Measurements from ENCODE around the gene THUMPD3. TPM values are rescaled to one million over a fixed set of nuclear protein-coding genes. Genes with fewer than 3 reads are reported as not detected.

Gene THUMPD3
- total RNA-seq, 5 donors from 2014 or later (not counting 1 experiment from before 2014, with no cell fraction given), result 33.3 to 44.4 (median 43.5) TPM

DNA sequence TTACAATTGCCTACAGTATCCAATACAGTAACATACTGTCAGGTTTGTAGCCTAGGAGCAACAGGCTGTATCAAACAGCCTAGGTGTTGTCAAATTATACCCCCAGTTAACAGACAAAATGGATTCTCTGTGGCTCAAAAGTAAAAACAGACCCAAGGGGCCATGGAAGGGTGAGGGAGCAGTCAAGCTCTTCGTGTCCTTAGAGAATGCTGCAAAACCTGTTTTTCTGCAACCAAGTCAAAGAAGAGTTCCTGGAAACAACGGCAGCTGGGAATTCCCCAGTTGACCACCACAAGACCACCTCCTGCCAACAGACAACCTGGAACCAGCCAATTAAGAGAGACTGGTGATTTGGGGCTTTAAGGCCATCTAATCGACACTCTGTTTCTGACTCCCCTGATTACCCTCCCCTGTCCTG lies 11.1 kb upstream of the THUMPD3 start:
- ChIA-PET CTCF (interaction anchor here in 1 of 2 donors (0.7 to 2.8 kb wide), 4 partner anchors 43 to 367 kb away, joined by 4 to 14 read pairs (median 4); no protein-coding TSS in a partner anchor), POLR2A (interaction anchor here in 1 of 2 donors (0.6 kb wide), 1 partner anchor 11 kb away, joined by 6 read pairs; no protein-coding TSS in a partner anchor)
- Histone ChIP-seq H3K36me3 (ENCODE audit: control insufficient read depth in 2 of 2, extremely low read depth in 1 of 2, insufficient read depth in 1 of 2, low read length in 1 of 2) (no peaks in the 10 kb centered on the region), H3K9me3 (no peaks in the 10 kb centered on the region), H3K4me3 (ENCODE audit: control insufficient read depth in 1 of 2, extremely low read depth in 1 of 2, low read length in 1 of 2) (no peak overlapping the region), H3K4me1 (ENCODE audit: control insufficient read depth in 1 of 2, extremely low read depth in 1 of 2, insufficient read depth in 2 of 2, low read length in 2 of 2) (no peaks in the 10 kb centered on the region), H3K27me3 (replicated peaks in 1 of 2; ENCODE audit: control insufficient read depth in 2 of 2, extremely low read depth in 1 of 2, insufficient read depth in 2 of 2, low read length in 1 of 2) (no peaks in the 10 kb centered on the region), H3K27ac (ENCODE audit: low read length) (no peak overlapping the region)
- ATAC-seq (replicated peaks in 1 of 4), result no peak
- WGBS (ENCODE audit: insufficient coverage), result 100% methylated on average over 1 of the region's 3 CpGs
- no peaks in the 10 kb centered on the region for H3K36me3 Mint-ChIP-seq
- no peaks in the 10 kb centered on the region for H3K9me3 Mint-ChIP-seq
- no peak for DNase-seq
- H3K4me1 Mint-ChIP-seq, result peaks cover 6 to 18% (median 15%) of the 10 kb centered on the region in 3 donors
- no peaks in the 10 kb centered on the region for H3K27me3 Mint-ChIP-seq
- no peak overlapping the region for H3K27ac Mint-ChIP-seq
- H3K4me3 Mint-ChIP-seq, result no peak overlapping the region

DNA sequence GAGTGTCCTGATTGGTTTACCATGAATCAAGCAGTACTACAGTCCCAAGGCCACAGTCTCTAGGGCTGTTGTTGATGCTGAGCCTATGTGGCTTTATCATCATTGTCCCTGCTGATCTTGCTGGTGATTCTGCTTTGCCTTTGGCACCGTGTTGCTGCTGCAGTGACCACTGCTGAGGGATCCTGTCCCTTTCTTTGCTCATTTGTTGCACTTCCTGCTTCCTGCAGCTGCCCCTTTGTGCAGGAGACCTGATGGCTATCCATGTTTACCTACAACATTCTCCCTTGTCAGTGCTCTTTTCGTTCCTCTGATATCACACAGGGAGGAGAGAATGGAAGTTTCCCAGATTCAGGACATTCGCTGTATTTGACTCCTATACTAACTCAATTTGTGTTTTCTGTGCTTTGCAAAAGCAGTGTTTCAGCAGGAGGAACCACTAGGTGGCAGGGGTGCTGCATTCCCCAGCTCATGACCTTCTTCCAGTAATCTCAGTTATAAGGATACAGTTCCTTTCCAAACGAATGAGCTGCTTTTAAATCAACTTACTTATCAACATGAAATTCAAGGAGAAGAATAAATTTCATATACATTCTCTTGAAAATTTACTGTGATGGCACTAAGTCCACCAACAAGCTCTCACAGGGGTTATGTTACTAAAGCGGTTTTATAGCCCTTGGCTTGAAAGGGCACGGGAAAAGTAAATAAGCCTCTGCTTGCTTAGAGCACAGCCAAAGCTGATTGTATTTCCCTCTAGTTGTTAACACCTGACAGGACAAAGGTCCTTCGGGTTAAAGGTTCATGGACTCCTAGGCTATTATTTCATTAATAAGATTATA lies 9.7 kb upstream of the THUMPD3 start:
- Histone ChIP-seq H3K27ac (ENCODE audit: low read length) (no peak overlapping the region), H3K36me3 (ENCODE audit: control insufficient read depth in 2 of 2, extremely low read depth in 1 of 2, insufficient read depth in 1 of 2, low read length in 1 of 2) (no peaks in the 10 kb centered on the region), H3K27me3 (replicated peaks in 1 of 2; ENCODE audit: control insufficient read depth in 2 of 2, extremely low read depth in 1 of 2, insufficient read depth in 2 of 2, low read length in 1 of 2) (no peaks in the 10 kb centered on the region), H3K4me3 (ENCODE audit: control insufficient read depth in 1 of 2, extremely low read depth in 1 of 2, low read length in 1 of 2) (no peak overlapping the region), H3K9me3 (no peaks in the 10 kb centered on the region), H3K4me1 (ENCODE audit: control insufficient read depth in 1 of 2, extremely low read depth in 1 of 2, insufficient read depth in 2 of 2, low read length in 2 of 2) (no peaks in the 10 kb centered on the region)
- no peaks in the 10 kb centered on the region for H3K27me3 Mint-ChIP-seq
- H3K4me1 Mint-ChIP-seq, result peaks cover 6 to 18% (median 15%) of the 10 kb centered on the region in 3 donors
- no peak overlapping the region for H3K27ac Mint-ChIP-seq
- CTCF ChIA-PET, result interaction anchor here (0.6 to 3.1 kb wide), 27 partner anchors 10 to 380 kb away, joined by 3 to 30 read pairs (median 4); partner anchors contain the start of genes THUMPD3 (in 2 of the 2) and MTMR14 (in 1 of the 2)
- no peaks in the 10 kb centered on the region for H3K9me3 Mint-ChIP-seq
- POLR2A ChIA-PET, result interaction anchor here (0.5 to 0.8 kb wide), 3 partner anchors 9 to 43 kb away, joined by 3 to 5 read pairs (median 3); partner anchors contain the start of gene THUMPD3 (in 1 of the 2)
- peak in 3 of 4 experiments; percentile 61 to 72 (median 62) for ATAC-seq (replicated peaks in 1 of 4)
- no peak overlapping the region for H3K4me3 Mint-ChIP-seq
- 11% methylated on average over 1 of the region's 7 CpGs for WGBS (ENCODE audit: insufficient coverage)
- no peaks in the 10 kb centered on the region for H3K36me3 Mint-ChIP-seq
- DNase-seq, result peak; percentile 9 to 77 (median 51)

DNA sequence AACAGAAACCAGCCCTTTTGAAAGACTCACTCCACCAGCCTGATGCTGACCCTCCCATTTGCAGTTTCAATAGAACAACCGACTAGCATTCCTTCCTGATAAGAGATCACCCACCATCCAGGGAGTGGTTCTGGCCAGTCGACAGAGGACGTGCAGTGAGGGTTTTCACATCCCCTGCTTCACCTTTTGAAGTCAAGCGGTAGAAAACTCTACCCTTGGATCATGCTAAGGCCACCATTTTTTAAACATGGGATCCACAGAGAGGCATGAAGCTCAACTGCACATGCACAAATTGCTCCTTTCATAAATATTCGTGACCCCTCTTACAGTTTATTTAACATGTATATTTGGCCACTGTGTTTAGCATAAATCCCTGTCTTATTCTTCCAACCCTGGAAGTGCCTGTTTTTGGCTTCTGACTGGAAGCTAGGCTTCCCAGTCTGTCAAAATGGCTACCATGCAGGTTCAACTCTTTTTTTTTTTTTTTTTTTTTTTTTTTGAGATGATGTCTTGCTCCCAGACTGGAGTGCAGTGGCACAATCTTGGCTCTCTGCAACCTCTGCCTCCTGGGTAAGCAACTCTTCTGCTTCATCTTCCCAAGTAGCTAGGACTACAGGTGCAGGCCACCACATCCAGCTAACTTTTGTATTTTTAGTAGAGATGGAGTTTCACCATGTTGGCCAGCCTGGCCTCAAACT lies 1.0 kb upstream of the THUMPD3 start:
- Histone ChIP-seq H3K36me3 (ENCODE audit: control insufficient read depth in 2 of 2, extremely low read depth in 1 of 2, insufficient read depth in 1 of 2, low read length in 1 of 2) (peaks cover 0 to 14% of the 10 kb centered on the region in 2 donors), H3K4me1 (ENCODE audit: control insufficient read depth in 1 of 2, extremely low read depth in 1 of 2, insufficient read depth in 2 of 2, low read length in 2 of 2) (peaks cover 3 to 14% of the 10 kb centered on the region in 2 experiments), H3K27me3 (replicated peaks in 1 of 2; ENCODE audit: control insufficient read depth in 2 of 2, extremely low read depth in 1 of 2, insufficient read depth in 2 of 2, low read length in 1 of 2) (no peaks in the 10 kb centered on the region), H3K4me3 (ENCODE audit: control insufficient read depth in 1 of 2, extremely low read depth in 1 of 2, low read length in 1 of 2) (no peak overlapping the region), H3K9me3 (no peaks in the 10 kb centered on the region), H3K27ac (ENCODE audit: low read length) (no peak overlapping the region)
- ChIA-PET POLR2A (interaction anchor here (0.5 to 2.3 kb wide), 9 partner anchors 9 to 783 kb away, joined by 3 to 47 read pairs (median 6); partner anchors contain the start of gene SETD5 (in 1 of the 2)), CTCF (interaction anchor here (0.6 to 2.9 kb wide), 11 partner anchors 8 to 186 kb away, joined by 3 to 30 read pairs (median 5); no protein-coding TSS in a partner anchor)
- H3K9me3 Mint-ChIP-seq, result no peaks in the 10 kb centered on the region
- no peak for DNase-seq
- peaks cover 10 to 30% (median 30%) of the 10 kb centered on the region in 3 donors for H3K4me1 Mint-ChIP-seq
- no peak for ATAC-seq (replicated peaks in 1 of 4)
- H3K27me3 Mint-ChIP-seq, result no peaks in the 10 kb centered on the region
- 90% methylated on average over 3 of the region's 5 CpGs for WGBS (ENCODE audit: insufficient coverage)
- peaks cover 11% of the 10 kb centered on the region for H3K36me3 Mint-ChIP-seq
- H3K4me3 Mint-ChIP-seq, result peak overlapping the region in 2 of 3 donors; percentile 21 to 39
- peak overlapping the region in 1 of 2 donors; percentile 34 for H3K27ac Mint-ChIP-seq

DNA sequence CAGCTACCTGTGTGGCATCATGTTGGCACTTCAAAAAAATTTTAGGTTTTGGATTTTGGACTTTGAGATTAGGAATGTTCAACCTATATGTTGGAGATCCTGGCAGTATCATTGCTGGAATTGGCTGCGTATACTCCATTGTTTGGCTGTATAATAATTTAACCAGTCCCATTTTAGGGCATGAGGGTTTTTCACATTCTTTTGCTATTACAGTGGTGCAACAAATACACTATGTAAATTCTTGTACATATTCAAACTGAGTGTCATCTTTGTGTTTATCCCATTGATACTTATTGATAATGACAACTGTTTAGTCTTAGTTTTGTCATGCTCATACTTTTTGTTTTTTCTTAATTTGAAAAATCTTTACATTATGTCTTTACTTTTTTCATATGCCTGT lies 6.7 kb downstream of the THUMPD3 start:
- H3K4me1 Mint-ChIP-seq, result peaks cover 29 to 48% (median 45%) of the 10 kb centered on the region in 3 donors
- no CpG with 5 or more reads among the region's 1 CpG for WGBS (ENCODE audit: insufficient coverage)
- peaks cover 0 to 9% of the 10 kb centered on the region in 2 experiments for H3K4me1 ChIP-seq (ENCODE audit: control insufficient read depth in 1 of 2, extremely low read depth in 1 of 2, insufficient read depth in 2 of 2, low read length in 2 of 2)
- H3K36me3 Mint-ChIP-seq, result peaks cover 37% of the 10 kb centered on the region
- H3K27me3 ChIP-seq (replicated peaks in 1 of 2; ENCODE audit: control insufficient read depth in 2 of 2, extremely low read depth in 1 of 2, insufficient read depth in 2 of 2, low read length in 1 of 2), result no peaks in the 10 kb centered on the region
- POLR2A ChIA-PET, result interaction anchor here in 1 of 2 donors (0.6 kb wide), 1 partner anchor 47 kb away, joined by 5 read pairs; no protein-coding TSS in a partner anchor
- no peak overlapping the region for H3K4me3 ChIP-seq (ENCODE audit: control insufficient read depth in 1 of 2, extremely low read depth in 1 of 2, low read length in 1 of 2)
- H3K9me3 ChIP-seq, result no peaks in the 10 kb centered on the region
- CTCF ChIA-PET, result interaction anchor here (0.5 to 2.0 kb wide), 5 partner anchors 16 to 382 kb away, joined by 3 to 10 read pairs (median 3); no protein-coding TSS in a partner anchor
- no peak for ATAC-seq (replicated peaks in 1 of 4)
- no peak overlapping the region for H3K27ac ChIP-seq (ENCODE audit: low read length)
- no peak overlapping the region for H3K4me3 Mint-ChIP-seq
- H3K36me3 ChIP-seq (ENCODE audit: control insufficient read depth in 2 of 2, extremely low read depth in 1 of 2, insufficient read depth in 1 of 2, low read length in 1 of 2), result peaks cover 8 to 75% of the 10 kb centered on the region in 2 donors
- no peaks in the 10 kb centered on the region for H3K27me3 Mint-ChIP-seq
- H3K27ac Mint-ChIP-seq, result no peak overlapping the region
- H3K9me3 Mint-ChIP-seq, result no peaks in the 10 kb centered on the region
- DNase-seq, result no peak

DNA sequence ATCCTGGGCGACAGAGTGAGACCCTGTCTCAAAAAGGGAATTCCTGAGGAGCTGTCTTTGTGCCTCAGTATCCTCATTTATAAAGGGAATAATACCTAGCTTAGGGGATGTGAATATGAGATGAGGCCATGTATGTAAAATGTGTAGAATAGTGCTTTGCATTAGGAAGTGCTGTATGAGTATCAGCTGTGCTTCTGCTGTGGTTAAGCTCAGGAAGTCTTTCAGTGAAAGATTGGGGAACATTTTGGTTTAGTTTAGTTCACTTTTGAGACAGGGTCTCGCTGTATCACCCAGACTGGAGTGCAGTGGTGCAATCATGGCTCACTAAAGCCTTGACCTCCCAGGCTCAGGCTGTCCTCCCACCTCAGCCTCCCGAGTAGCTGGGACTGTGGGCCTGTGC lies 10.6 kb downstream of the THUMPD3 start:
- no peaks in the 10 kb centered on the region for H3K27me3 ChIP-seq (replicated peaks in 1 of 2; ENCODE audit: control insufficient read depth in 2 of 2, extremely low read depth in 1 of 2, insufficient read depth in 2 of 2, low read length in 1 of 2)
- peak overlapping the region in 1 of 2 donors; percentile 53 for H3K27ac Mint-ChIP-seq
- peaks cover 30 to 54% (median 44%) of the 10 kb centered on the region in 3 donors for H3K4me1 Mint-ChIP-seq
- ChIA-PET CTCF (no interaction called here), POLR2A (interaction anchor here in 1 of 2 donors (0.6 kb wide), 1 partner anchor 348 kb away, joined by 5 read pairs; no protein-coding TSS in a partner anchor)
- peaks cover 15 to 91% of the 10 kb centered on the region in 2 donors for H3K36me3 ChIP-seq (ENCODE audit: control insufficient read depth in 2 of 2, extremely low read depth in 1 of 2, insufficient read depth in 1 of 2, low read length in 1 of 2)
- H3K4me3 ChIP-seq (ENCODE audit: control insufficient read depth in 1 of 2, extremely low read depth in 1 of 2, low read length in 1 of 2), result peak overlapping the region in 1 of 2 donors; percentile 19
- peaks cover 0 to 9% of the 10 kb centered on the region in 2 experiments for H3K4me1 ChIP-seq (ENCODE audit: control insufficient read depth in 1 of 2, extremely low read depth in 1 of 2, insufficient read depth in 2 of 2, low read length in 2 of 2)
- ATAC-seq (replicated peaks in 1 of 4) (no peak), DNase-seq (no peak)
- H3K9me3 Mint-ChIP-seq, result no peaks in the 10 kb centered on the region
- H3K4me3 Mint-ChIP-seq, result peak overlapping the region in 1 of 3 donors; percentile 8
- H3K9me3 ChIP-seq, result no peaks in the 10 kb centered on the region
- peaks cover 60% of the 10 kb centered on the region for H3K36me3 Mint-ChIP-seq
- H3K27me3 Mint-ChIP-seq, result no peaks in the 10 kb centered on the region
- WGBS (ENCODE audit: insufficient coverage), result 53% methylated on average over 3 of the region's 3 CpGs
- no peak overlapping the region for H3K27ac ChIP-seq (ENCODE audit: low read length)
